ENCODE measurements around the gene ZSCAN18.

ZSCAN18 gene

GRCh38 chr19:58044886-58045285 lies 53.1 kb downstream of the ZSCAN18 start:
- no peak for DNase-seq (ENCODE audit: low read depth)

DNA sequence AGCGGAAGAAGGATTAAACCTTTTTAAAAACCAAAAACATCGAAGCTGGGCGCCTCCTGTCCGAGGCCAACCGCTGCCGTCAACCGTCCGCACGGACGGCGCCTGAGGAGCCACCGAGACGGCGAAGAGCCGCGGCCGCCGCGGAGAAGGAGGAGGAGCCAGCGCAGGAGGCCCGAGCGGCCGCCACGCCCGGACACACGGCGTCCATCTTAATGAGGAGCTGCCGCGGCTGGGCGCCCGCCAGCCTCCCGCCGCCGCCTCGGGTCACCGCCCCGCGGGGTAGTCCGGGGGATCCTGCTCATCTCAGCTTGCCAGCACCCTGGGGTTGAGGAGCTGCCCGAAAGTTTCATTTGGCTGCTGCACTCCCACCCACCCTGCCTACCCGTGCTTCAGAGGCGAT lies 53.6 kb downstream of the ZSCAN18 start:
- DNase-seq (ENCODE audit: low read depth) = no peak

GRCh38 chr19:58042495-58043340 lies 55.3 kb downstream of the ZSCAN18 start:
- no peak for DNase-seq (ENCODE audit: low read depth)

DNA sequence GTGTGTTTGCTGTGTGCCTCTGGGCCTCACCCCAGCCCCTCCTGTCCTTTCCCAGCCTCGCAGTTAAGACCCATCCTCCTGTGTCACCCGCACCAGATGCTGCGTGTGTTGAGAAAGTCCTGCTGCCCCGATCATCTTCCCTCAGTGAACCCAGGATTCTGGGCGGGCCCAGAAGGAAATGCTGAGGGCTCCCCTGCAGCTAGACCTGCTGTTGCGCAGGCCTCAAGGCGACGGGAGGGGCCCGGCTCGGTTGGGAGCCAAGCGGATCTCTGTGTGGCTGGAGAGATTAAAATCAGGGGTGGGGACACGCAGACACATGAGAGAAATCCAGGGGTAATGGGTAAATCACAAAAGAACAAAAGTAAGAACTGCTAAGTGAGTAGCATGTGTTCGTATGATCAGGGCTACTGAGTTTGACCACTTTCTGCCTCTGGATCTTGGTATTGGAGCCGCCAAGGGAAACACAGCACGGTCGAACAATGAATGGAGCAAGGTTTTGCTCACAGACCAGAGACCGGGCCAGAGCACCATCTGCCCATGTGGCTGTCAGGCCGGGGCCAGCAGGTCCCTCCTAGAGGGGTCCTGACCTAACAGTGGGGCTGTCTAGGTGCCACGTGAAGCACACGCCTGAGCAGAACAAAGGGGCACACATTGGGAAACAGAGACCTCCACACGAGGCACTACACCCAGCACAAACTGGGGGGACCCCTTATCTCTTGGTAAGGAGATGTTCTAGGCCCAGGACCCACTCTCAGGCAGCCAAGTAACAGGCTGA lies 57.1 kb downstream of the ZSCAN18 start:
- DNase-seq (ENCODE audit: low read depth) = no peak

DNA sequence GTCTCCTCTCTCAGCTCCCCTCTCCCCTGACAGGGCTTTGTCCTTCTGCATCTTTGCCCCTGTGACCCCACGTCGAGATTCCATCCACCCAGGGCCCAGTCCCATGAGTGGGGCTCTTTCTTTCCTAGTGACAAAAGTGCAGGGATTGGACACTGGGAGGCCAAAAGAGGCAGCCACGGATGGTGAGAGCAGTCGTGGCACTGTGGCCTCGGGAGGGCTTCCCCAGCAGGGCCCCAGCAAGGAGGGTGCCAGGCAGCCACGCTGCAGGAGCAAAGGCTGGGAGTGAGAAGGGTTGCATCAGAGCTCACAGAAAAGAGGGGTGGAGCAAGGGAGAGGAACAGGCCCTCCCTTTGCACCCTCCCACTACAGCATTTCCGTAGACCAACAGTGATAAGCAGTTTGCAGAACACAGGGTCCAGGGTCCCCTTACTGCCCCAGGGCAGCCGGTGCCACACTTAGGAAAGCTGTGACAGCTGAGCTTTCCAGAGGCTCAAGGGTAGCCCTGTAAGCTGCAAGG lies 59.3 kb downstream of the ZSCAN18 start:
- no peak for DNase-seq (ENCODE audit: low read depth)

- DNase-seq (ENCODE audit: low read depth) = no peak
These were observed 59.9 kb downstream of the ZSCAN18 start for GRCh38 chr19:58037927-58038687.

DNA sequence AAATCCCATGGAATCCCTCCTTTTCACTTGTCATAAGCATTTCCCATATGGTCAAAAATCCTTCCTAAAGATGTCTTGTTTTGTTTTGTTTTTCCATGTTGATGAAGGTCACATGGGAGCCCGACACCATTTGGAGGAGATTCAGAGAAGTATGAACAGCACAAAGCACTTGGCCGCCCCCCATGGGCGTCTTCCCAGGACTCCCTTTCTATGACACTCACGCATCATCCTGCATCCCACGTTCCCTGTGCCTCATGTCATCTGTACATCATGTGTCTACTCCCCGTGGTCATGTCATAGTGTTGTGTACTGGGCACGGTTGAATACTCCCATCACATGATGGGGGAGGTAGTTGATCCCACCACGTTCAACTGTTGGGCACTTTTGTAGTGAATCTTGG lies 62.2 kb downstream of the ZSCAN18 start:
- no peak for DNase-seq (ENCODE audit: low read depth)

DNA sequence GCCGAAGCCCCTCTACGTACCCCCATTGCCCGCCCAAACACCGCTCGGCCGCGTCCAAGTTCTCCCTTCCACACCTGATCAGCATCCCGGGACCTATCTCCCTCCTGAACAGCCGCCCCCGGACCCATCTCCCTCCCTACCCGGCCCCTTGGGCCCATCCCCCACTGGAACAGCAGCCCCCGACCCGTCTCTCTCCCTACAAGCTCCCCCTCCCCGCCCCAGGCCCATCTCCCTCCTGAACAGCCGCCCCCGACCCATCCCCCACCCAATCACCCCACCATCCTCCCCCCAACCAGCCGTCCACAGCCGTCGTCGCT lies 63.6 kb downstream of the ZSCAN18 start:
- DNase-seq (ENCODE audit: low read depth) = no peak

Data from fibroblast of gingiva (primary cell).